HepG2 (cell line): ENCODE results near the gene TIFAB. TPM values are rescaled to one million over a fixed set of nuclear protein-coding genes. Genes with fewer than 3 reads are reported as not detected.

ENCODE experiments used
- ATAC-seq: fragments of 200-7000 bp; cut with Tn5 transposase; 3 replicates; pipeline ENCODE4 v1.9.1; 2020; ENCODE audit warnings: mild to moderate bottlenecking, moderate library complexity
- BruUV-seq: library from RNA; stranded (reverse); fragments of 400-500 nt; replicated peaks from 2 replicates; lab custom pipeline; 2021; lab: Mats Ljungman, UMichigan
- CTCF ChIA-PET: fragments of 300-600 bp; formaldehyde crosslinking; extraction: SDS; loops from one replicate; lab custom pipeline; 2021; ENCODE audit warnings: low total read pairs, inconsistent platforms, low intra/inter-chr PET ratio; lab: Yijun Ruan, JAX
- POLR2A ChIA-PET: fragments of 350-600 bp; sonication (Branson Sonifier 250); formaldehyde crosslinking; loops from one replicate; lab custom pipeline; 2020; ENCODE audit warnings: antibody characterized with exemption, inconsistent platforms; lab: Yijun Ruan, JAX
- DNase-seq: peaks from one replicate; pipeline ENCODE4 v3.0.0-alpha.2; 2015; ENCODE audit warnings: low spot score
- FAIRE-seq: peaks from 3 replicates; lab custom pipeline; 2011; peaks lifted over from hg19 to GRCh38; lab: Jason Lieb, UNC
- H2AFZ ChIP-seq: one replicate; pipeline ENCODE4 v1.6.1; 2011; ENCODE audit warnings: low read length, inconsistent platforms
- H3K27ac ChIP-seq: fragments of 300-600 bp; 3 replicates; pipeline ENCODE4 v1.8.0; 2011; ENCODE audit warnings: mixed run types, mild to moderate bottlenecking, mixed read lengths, low read length, inconsistent platforms; ENCODE audit not compliant: insufficient read depth; ENCODE audit errors: extremely low read length
- H3K27me3 ChIP-seq, 2 experiments: fragments of 200-600 bp in 1 of 2; 2 replicates in 1 of 2; 3 replicates in 1 of 2; pipeline versions ENCODE4 v1.6.0 to v1.8.0; 2011; ENCODE audit warnings: low read length in 2 of 2, mild to moderate bottlenecking in 2 of 2, moderate library complexity in 2 of 2, inconsistent platforms in 1 of 2; ENCODE audit not compliant: insufficient read depth in 2 of 2, control insufficient read depth in 1 of 2
- H3K36me3 ChIP-seq, 2 experiments: fragments of 200-600 bp in 1 of 2; replicated peaks in 1 of 2; 2 replicates in 1 of 2; 3 replicates in 1 of 2; pipeline versions ENCODE4 v1.5.1 to v1.8.0; 2011; ENCODE audit warnings: low read length in 2 of 2, inconsistent platforms in 1 of 2; ENCODE audit not compliant: insufficient read depth in 2 of 2, control insufficient read depth in 1 of 2
- H3K4me1 ChIP-seq: 2 replicates; pipeline ENCODE4 v1.5.1; 2012; ENCODE audit warnings: low read length, inconsistent platforms; ENCODE audit not compliant: insufficient read depth
- H3K4me2 ChIP-seq: 2 replicates; pipeline ENCODE4 v1.6.0; 2011; ENCODE audit warnings: low read depth, low read length, inconsistent platforms
- H3K4me3 ChIP-seq, 3 experiments: fragments of 200-600 bp in 1 of 3; sonication (generic), shearing (Covaris generic) in 1 of 3; replicated peaks in 1 of 3; 2 replicates each; pipeline ENCODE4 v1.5.1; 2011 to 2016; ENCODE audit warnings: low read length in 3 of 3, inconsistent platforms in 2 of 3, low read depth in 2 of 3, mild to moderate bottlenecking in 2 of 3, control low read depth in 1 of 3, mixed read lengths in 1 of 3; ENCODE audit not compliant: insufficient read depth in 1 of 3
- H3K79me2 ChIP-seq: one replicate; pipeline ENCODE4 v1.6.1; 2011; ENCODE audit warnings: low read length, inconsistent platforms; ENCODE audit not compliant: insufficient read depth
- H3K9ac ChIP-seq: 2 replicates; pipeline ENCODE4 v1.6.0; 2011; ENCODE audit warnings: mild to moderate bottlenecking, low read depth, low read length, inconsistent platforms; ENCODE audit not compliant: insufficient read depth
- H3K9me3 ChIP-seq: 2 replicates; pipeline ENCODE4 v1.5.1; 2012; ENCODE audit warnings: mild to moderate bottlenecking, low read length
- H4K20me1 ChIP-seq: 2 replicates; pipeline ENCODE4 v1.6.0; 2011; ENCODE audit warnings: inconsistent platforms, mild to moderate bottlenecking, low read length, moderate library complexity; ENCODE audit not compliant: insufficient read depth
- CHD2 ChIP-seq: IDR thresholded peaks from 2 replicates; pipeline ENCODE4 v1.6.1; 2011; ENCODE audit warnings: low read depth, low read length, improper control_type of control experiment
- HNF1A ChIP-seq, 2 experiments: sonication (generic) in 1 of 2; formaldehyde crosslinking in 1 of 2; IDR thresholded peaks; 2 replicates each; pipeline versions ENCODE4 v1.4.0 to v1.6.1; 2016 to 2020; ENCODE audit warnings: borderline replicate concordance in 1 of 2, low read depth in 1 of 2, mild to moderate bottlenecking in 1 of 2, missing genetic modification reagents in 1 of 2
- SNAPC5 ChIP-seq: sonication (generic); formaldehyde crosslinking; IDR thresholded peaks from 2 replicates; pipeline ENCODE4 v1.8.1; 2023; ENCODE audit warnings: mild to moderate bottlenecking, missing genetic modification reagents, borderline replicate concordance
- THAP11 ChIP-seq: IDR thresholded peaks from 2 replicates; pipeline ENCODE4 v1.6.1; 2016; ENCODE audit warnings: missing biosample characterization, missing genetic modification reagents
- WGBS: methylation state at CpG from one replicate; pipeline ENCODE4 v1.1.6; 2017; ENCODE audit warnings: low lambda C conversion rate; 5-methylcytosine and 5-hydroxymethylcytosine counted together
- in situ Hi-C: cut with HindIII; loops from 2 replicates; pipeline ENCODE4 v1.10.0; 2017; ENCODE audit warnings: low pct_unique_long_range_greater_than_20kb; ENCODE audit not compliant: extremely low pct_ligation_motif_present
- intact Hi-C: fragments of 100-400 bp; cut with micrococcal nuclease; formaldehyde crosslinking; loops from one replicate; pipeline ENCODE4 v1.10.0; 2022; ENCODE audit not compliant: unreplicated experiment
- polyA plus RNA-seq, 8 experiments: library from polyadenylated mRNA; depleted of rRNA in 3 of 8; stranded (reverse) in 7 of 8; unstranded in 1 of 8; fragments of >200 nt; fragmentation: Illumina TruSeq in 4 of 8; extraction: Trizol in 4 of 8; gene quantifications; 2 replicates each; pipeline versions ENCODE4 v1.2.1 to v1.2.3, GENCODE V29; 2011 to 2016; ENCODE audit warnings: low read depth in 4 of 8, missing spikeins in 1 of 8, mixed read lengths in 1 of 8; ENCODE audit not compliant: insufficient read depth in 1 of 8
- total RNA-seq, 5 experiments: library from RNA; depleted of rRNA; stranded (reverse); fragments of >200 nt; fragmentation: Illumina TruSeq; extraction: Trizol; gene quantifications; 2 replicates each; pipeline ENCODE4 v1.2.3, GENCODE V29; 2016; ENCODE audit warnings: low read depth in 1 of 5

TIFAB gene
- total and polyA plus RNA-seq, 2 of the 13 experiments (the other 11 are each of a cell fraction or from before 2014, with no cell fraction given), result not detected

GRCh38 chr5:135498637-135498995 is 46.5 kb upstream of the TIFAB start:
- peaks cover 0 to 14% of the 10 kb centered on the region in 2 experiments; a peak in 2 of 5 replicates for H3K27me3 ChIP-seq
- H3K36me3 ChIP-seq, result no peaks in the 10 kb centered on the region
- no TSS peak for BruUV-seq
- H2AFZ ChIP-seq, result no peak overlapping the region
- WGBS, result 38% methylated on average over 2 of the region's 2 CpGs
- FAIRE-seq (no peak), DNase-seq (no peak), ATAC-seq (no peak)
- H3K4me2 ChIP-seq, result no peak overlapping the region
- intact Hi-C loops (no loop called here), in situ Hi-C loops (no loop called here)
- no peaks in the 10 kb centered on the region for H3K79me2 ChIP-seq
- H4K20me1 ChIP-seq, result no peaks in the 10 kb centered on the region
- no peaks in the 10 kb centered on the region for H3K9me3 ChIP-seq
- CTCF ChIA-PET, result no interaction called here
- H3K4me1 ChIP-seq, result no peaks in the 10 kb centered on the region
- H3K4me3 ChIP-seq, result no peak overlapping the region
- TF ChIP-seq SNAPC5 (CRISPR knock-in tag), result no peak
- no peak for TF ChIP-seq CHD2
- no peak for TF ChIP-seq HNF1A (IDR thresholded peaks at IDR 0.05; ENCODE audit: low read depth)
- TF ChIP-seq HNF1A (CRISPR knock-in tag; IDR thresholded peaks at IDR 0.05; ENCODE audit: borderline replicate concordance), result no peak
- TF ChIP-seq THAP11 (CRISPR knock-in tag), result no peak
- no peak overlapping the region for H3K27ac ChIP-seq
- H3K9ac ChIP-seq, result no peak overlapping the region
- POLR2A ChIA-PET, result no interaction called here
